Myometrial cell (primary cell): ENCODE data around the gene DEFB126. TPM values are rescaled to one million over a fixed set of nuclear protein-coding genes. Genes with fewer than 3 reads are reported as not detected.

Experiments used
- total RNA-seq: library from RNA; depleted of rRNA; stranded (reverse); fragments of >200 nt; gene quantifications from 2 replicates; pipeline ENCODE4 v1.2.3, GENCODE V29; 2015

Gene DEFB126, protein sequence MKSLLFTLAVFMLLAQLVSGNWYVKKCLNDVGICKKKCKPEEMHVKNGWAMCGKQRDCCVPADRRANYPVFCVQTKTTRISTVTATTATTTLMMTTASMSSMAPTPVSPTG
- not detected in 2 replicates for total RNA-seq

DNA sequence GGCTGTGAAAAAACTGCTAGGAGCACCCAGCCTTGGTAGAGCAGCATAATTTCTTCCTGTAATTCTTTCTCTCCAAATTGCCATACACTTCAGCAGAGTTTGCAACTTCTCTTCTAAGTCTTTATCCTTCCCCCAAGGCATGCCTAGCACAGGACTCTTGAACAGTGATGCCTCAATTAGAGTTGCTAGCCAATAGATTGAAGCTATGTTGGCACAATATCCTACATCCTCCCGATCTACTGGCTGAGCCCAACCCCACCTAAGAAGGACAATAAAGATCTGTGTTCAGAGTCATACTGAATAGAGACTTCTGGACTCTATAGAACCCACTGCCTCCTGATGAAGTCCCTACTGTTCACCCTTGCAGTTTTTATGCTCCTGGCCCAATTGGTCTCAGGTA is at the start of gene DEFB126:
TSS of gene DEFB126 (plus strand) at position 301 of the 400 bp plus-strand sequence. CDS start at position 340, 39 bp downstream.

DNA sequence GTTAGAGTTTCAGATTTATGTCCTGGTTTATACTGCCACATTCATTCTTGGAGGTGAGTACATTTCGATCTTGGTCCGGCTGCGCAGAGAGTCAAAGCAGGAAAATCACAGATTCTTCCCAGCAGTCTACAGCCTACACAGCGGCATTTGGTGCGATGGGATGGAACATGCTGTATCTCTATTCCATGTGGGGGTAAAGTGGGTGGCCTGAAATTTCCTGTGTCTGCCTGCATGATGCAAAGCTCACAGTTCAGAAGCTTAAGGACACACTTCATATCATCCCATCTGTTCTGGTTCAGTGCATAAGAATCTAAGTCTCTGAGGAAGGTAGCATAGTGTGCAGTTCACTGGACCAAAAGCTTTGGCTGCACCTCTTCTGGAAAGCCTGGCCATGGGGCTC is 14.8 kb downstream of the DEFB126 start, which contains the start of gene DEFB127:
TSS of gene DEFB127 (plus strand) at position 301 of the 400 bp plus-strand sequence. CDS start at position 392, 91 bp downstream.

DNA sequence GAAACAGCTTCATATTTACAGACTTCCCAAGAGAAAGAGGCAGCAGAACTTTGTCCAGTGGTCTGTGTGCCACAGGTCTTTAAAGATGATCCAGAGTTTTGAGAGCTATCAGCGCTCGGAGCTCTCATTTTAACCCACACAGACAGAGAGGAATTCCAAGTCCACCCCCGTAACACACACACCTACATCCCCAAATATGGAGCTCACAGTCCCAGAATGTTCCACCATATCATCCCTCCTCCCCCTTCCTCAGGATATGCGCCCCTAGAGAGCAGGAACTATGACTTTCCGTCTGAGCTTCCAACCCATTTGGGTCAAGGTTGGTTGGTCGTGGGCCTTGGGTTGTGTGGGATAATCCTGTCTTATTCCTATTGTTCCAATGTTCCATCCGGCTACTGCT is 47.2 kb downstream of the DEFB126 start, which contains the start of gene DEFB128:
TSS of gene DEFB128 (minus strand) at position 101 of the 400 bp plus-strand sequence. CDS start at position 13, 88 bp downstream.

Other genes starting within 250 kb of the DEFB126 start
- gene DEFB125, start 54.9 kb upstream of the DEFB126 start, total RNA-seq: not detected in 2 replicates
- gene DEFB127, start 14.9 kb downstream of the DEFB126 start, total RNA-seq: not detected in 2 replicates
- gene DEFB128, start 47.1 kb downstream of the DEFB126 start, total RNA-seq: not detected in 2 replicates
- not detected in 2 replicates for gene DEFB129, start 84.7 kb downstream of the DEFB126 start, total RNA-seq
- not detected in 2 replicates for gene DEFB132, start 115.1 kb downstream of the DEFB126 start, total RNA-seq
- gene C20orf96, start 148.2 kb downstream of the DEFB126 start, total RNA-seq: 0.53 and 1.7 TPM in 2 replicates
- 10.7 and 11.9 TPM in 2 replicates for gene ZCCHC3, start 155.0 kb downstream of the DEFB126 start, total RNA-seq
- 8.6 and 11.7 TPM in 2 replicates for gene SOX12, start 183.0 kb downstream of the DEFB126 start, total RNA-seq
- gene NRSN2, start 204.5 kb downstream of the DEFB126 start, total RNA-seq: 78.9 and 110 TPM in 2 replicates
- 122 and 125 TPM in 2 replicates for gene TRIB3, start 238.2 kb downstream of the DEFB126 start, total RNA-seq